ENCODE measurements around the gene SH3BP5L. TPM values are rescaled to one million over a fixed set of nuclear protein-coding genes. Genes with fewer than 3 reads are reported as not detected.

Gene SH3BP5L
- total RNA-seq, 4 donors from 2014 or later = 23.5 to 41.2 (median 29.4) TPM

DNA sequence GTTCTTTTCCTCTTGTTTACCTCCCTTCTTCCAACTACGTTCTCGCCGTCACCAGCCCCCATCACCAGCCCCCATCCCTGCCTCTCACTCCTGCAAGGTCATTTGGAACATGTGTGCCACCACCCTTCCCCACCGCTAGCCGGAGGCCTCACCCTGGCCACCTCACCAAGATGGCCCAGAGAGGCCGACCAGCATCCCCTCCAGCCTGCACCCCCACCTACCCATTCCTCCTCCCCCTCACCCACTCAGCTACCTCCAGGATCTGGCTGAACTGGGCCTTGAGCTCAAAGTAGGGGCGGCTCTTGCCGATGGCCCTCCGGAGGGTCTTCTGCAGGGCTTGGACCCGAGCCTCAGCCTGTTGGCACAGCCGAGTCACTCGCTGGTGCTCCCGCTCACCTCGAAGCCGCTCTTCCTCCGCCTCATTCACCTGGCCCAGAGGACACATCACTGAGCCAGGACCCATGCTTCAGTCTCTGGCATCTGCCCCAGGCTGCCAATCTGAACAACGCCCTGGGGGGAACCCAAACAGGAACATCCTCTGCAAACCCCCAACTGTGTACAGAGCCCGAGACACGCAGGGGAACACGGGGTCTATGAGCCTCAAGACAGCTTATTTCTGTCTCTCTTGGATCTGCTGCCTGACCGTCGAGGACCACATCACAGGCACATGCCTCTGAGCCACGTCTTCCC lies 12.8 kb downstream of the SH3BP5L start:
- no peak overlapping the region for H3K27ac ChIP-seq
- peak in 1 of 2 donors; percentile 52 for DNase-seq (ENCODE audit: low spot score in 2 of 2)
- no peaks in the 10 kb centered on the region for H3K27me3 ChIP-seq
- peaks cover 62% of the 10 kb centered on the region for H3K36me3 ChIP-seq
- H3K9me3 ChIP-seq = no peaks in the 10 kb centered on the region
- no peak overlapping the region for H3K4me3 ChIP-seq
- TF ChIP-seq POLR2A (IDR thresholded peaks at IDR 0.05) (no peak), EP300 (IDR thresholded peaks at IDR 0.05) (no peak), POLR2AphosphoS5 (IDR thresholded peaks at IDR 0.05) (no peak)
- TF ChIP-seq, protein P1, sequence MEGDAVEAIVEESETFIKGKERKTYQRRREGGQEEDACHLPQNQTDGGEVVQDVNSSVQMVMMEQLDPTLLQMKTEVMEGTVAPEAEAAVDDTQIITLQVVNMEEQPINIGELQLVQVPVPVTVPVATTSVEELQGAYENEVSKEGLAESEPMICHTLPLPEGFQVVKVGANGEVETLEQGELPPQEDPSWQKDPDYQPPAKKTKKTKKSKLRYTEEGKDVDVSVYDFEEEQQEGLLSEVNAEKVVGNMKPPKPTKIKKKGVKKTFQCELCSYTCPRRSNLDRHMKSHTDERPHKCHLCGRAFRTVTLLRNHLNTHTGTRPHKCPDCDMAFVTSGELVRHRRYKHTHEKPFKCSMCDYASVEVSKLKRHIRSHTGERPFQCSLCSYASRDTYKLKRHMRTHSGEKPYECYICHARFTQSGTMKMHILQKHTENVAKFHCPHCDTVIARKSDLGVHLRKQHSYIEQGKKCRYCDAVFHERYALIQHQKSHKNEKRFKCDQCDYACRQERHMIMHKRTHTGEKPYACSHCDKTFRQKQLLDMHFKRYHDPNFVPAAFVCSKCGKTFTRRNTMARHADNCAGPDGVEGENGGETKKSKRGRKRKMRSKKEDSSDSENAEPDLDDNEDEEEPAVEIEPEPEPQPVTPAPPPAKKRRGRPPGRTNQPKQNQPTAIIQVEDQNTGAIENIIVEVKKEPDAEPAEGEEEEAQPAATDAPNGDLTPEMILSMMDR (IDR thresholded peaks at IDR 0.05) = no peak
- H3K4me1 ChIP-seq = peaks cover 20% of the 10 kb centered on the region
- WGBS = 96% methylated on average over 23 of the region's 23 CpGs

DNA sequence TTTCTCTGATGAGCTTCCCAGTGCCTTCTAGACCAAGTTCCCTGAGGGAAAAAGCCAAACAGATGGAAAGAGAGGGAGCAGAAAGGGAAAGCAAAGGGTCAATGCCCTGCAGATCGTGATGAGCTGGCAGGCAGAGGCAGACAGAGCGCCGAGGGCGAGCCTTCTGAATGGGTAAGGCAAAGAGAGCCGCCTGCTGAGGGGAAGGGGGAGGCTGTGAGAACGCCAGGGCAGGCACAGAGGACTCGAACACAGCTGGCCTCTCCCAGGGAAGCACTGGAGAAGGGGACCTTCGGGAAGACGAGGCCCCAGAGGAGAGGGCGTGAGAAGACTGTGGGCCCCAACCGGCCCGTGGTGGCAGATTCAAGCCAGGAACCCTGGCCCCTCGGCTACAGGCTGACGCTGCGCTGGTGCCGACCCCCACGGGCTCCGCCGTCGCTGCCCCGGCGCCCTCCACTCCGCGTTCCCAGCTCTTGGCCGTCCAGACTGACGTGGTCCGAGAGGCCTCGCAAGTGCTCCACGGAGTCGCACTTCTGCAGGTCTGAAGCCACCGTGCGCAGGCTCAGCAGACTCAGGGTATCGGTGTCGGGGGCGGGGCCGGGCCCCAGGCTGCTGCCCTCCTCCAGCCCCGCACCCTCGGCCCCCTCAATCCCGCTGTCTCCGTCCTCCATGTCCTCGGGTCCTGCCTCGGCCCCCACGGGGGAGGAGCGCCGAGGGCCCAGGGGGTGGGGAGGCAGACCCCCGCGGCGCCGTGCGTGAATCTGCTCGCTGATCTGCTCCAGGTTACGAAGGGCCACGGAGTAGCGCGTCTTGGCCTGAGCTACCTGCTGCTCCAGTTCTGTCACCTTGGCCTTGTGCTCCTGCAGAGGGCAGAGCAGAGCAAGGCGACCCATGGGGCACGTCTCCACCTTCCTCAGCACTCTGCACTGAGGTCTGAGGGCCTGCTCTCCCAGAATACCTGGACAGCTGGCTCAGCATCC lies 13.9 kb downstream of the SH3BP5L start:
- Histone ChIP-seq H3K9me3 (no peaks in the 10 kb centered on the region), H3K4me1 (peaks cover 23% of the 10 kb centered on the region), H3K27ac (no peak overlapping the region), H3K4me3 (no peak overlapping the region), H3K36me3 (peaks cover 55% of the 10 kb centered on the region), H3K27me3 (no peaks in the 10 kb centered on the region)
- DNase-seq (ENCODE audit: low spot score in 2 of 2) = peak in 1 of 2 donors; percentile 78
- no peak for TF ChIP-seq POLR2A (IDR thresholded peaks at IDR 0.05)
- TF ChIP-seq, protein P1 (IDR thresholded peaks at IDR 0.05) = no peak
- no peak for TF ChIP-seq POLR2AphosphoS5 (IDR thresholded peaks at IDR 0.05)
- TF ChIP-seq EP300 (IDR thresholded peaks at IDR 0.05) = no peak
- 79% methylated on average over 29 of the region's 57 CpGs for whole genome bisulfite sequencing

DNA sequence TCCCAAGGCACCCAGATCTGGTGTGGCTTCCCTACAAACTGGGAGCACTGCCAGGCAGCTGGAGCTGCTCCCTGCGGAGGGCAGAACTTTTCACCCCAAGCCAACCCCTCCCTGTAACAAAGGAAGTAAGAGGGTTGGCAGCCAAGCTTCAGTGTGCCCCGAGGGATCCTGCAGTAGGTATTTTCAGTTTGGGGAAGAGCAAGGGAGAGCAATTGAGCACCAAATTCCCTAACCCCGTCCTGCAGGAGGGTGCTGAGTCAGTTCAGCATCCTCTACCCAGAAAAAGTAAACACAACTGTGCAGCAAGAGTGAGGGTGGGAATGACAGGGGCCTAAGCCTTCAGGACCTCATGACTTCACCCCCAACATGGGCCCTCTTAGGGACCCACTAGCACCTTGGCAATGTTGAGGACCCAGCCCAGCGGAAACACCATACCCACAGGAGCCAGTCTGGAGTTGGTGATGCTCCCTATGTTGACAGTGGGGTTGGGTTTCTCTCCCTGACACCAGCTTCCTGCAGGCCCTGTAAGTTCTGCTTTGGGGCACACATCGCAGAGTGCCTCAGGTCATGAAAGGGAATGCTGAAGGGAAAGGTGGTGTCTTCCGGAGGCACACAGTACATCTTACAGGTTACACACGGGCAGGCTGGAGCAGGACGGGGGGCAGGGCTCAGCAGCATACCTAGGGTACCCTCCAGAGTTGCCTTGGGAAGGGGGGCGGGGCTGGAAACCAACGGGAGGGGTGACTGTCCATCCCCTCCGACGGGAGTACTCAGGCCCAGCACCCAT lies 14.8 kb downstream of the SH3BP5L start:
- TF ChIP-seq, protein P1 (IDR thresholded peaks at IDR 0.05) = no peak
- TF ChIP-seq POLR2A (IDR thresholded peaks at IDR 0.05) (no peak), POLR2AphosphoS5 (IDR thresholded peaks at IDR 0.05) (no peak)
- peak in 1 of 2 donors; percentile 74 for DNase-seq (ENCODE audit: low spot score in 2 of 2)
- no peak overlapping the region for H3K4me3 ChIP-seq
- no peaks in the 10 kb centered on the region for H3K9me3 ChIP-seq
- H3K27ac ChIP-seq = no peak overlapping the region
- H3K4me1 ChIP-seq = peaks cover 25% of the 10 kb centered on the region
- H3K36me3 ChIP-seq = peaks cover 46% of the 10 kb centered on the region
- H3K27me3 ChIP-seq = no peaks in the 10 kb centered on the region
- 48% methylated on average over 12 of the region's 12 CpGs for WGBS

DNA sequence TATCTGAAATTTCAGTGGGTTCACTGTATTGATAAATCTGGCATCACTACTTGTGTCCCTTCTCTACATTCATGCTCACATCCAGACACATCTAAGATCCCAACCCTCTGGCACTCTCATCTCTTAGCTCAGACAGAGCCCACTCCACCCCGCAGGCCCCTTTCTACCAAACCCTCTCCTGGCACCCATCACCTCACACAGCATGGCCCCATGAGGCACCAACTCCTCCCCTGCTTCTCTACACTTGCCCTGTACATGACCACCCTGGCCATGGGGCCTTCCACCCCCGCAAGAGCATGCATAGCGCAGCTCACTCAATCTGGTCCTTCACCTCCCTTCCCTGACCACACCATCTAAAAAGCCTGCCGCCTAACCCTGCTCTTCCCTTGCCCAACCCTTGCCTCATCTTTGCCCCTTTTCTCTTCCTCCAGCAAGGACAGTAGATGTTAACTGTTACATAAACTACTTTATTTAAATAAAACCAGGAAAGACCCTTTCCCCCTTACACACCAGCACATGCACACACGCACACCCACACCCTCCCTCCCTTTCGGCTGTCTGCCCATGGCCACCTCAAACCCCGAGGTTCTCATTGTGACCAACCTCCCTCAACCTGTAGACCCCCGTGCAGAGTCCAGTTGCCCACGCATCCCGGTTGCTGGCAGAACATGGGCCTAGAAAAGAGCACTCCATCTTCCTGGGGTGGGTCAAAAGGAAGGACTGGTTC lies 15.6 kb downstream of the SH3BP5L start:
- Histone ChIP-seq H3K36me3 (peaks cover 38% of the 10 kb centered on the region), H3K9me3 (no peaks in the 10 kb centered on the region), H3K4me1 (peaks cover 25% of the 10 kb centered on the region), H3K27ac (no peak overlapping the region), H3K27me3 (no peaks in the 10 kb centered on the region), H3K4me3 (no peak overlapping the region)
- TF ChIP-seq EP300 (IDR thresholded peaks at IDR 0.05) (no peak), POLR2AphosphoS5 (IDR thresholded peaks at IDR 0.05) (no peak), POLR2A (IDR thresholded peaks at IDR 0.05) (no peak)
- TF ChIP-seq, protein P1 (IDR thresholded peaks at IDR 0.05) = no peak
- no peak for DNase-seq (ENCODE audit: low spot score in 2 of 2)
- 66% methylated on average over 10 of the region's 10 CpGs for WGBS

All from suprapubic skin (tissue), 4 donors.